Uterus (tissue), 2 donors: Measurements from ENCODE around the gene OR5AN1.

ENCODE experiments used
- CTCF ChIP-seq, 4 experiments: fragments of 200-600 bp in 2 of 4; fragments of 450-650 bp in 2 of 4; sonication (generic) in 2 of 4; IDR thresholded peaks; one replicate each; pipeline ENCODE4 v1.5.1; 2016 to 2019; ENCODE audit warnings: antibody characterized with exemption in 4 of 4, mild to moderate bottlenecking in 2 of 4, moderate library complexity in 1 of 4
- POLR2A ChIP-seq, 2 donors: fragments of 450-650 bp; IDR thresholded peaks; one replicate each; pipeline ENCODE4 v1.6.1; 2016; ENCODE audit warnings: antibody characterized with exemption in 2 of 2, mild to moderate bottlenecking in 1 of 2, moderate library complexity in 1 of 2

DNA sequence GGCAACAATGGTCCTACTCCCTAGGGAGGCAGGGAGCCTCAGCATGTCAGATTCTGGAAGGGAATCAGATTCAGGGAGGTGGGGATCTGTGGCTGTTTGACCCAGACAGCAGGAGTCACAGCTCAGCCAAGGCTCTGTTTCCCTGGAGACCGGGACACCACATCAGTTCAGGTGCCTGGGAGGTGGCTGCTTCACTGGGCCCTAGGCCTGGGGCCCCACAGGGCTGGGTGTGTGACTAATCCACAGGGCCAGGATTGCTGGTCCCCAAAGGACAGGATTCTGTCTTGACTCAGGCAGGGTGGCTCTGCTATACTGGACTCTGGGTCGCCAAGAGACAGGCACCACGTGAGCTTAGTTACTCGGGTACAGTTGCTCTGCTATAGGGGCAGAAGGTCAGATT lies 3.5 kb upstream of the OR5AN1 start:
- no peak for TF ChIP-seq CTCF (IDR thresholded peaks at IDR 0.05)
- no peak for TF ChIP-seq POLR2A (IDR thresholded peaks at IDR 0.05)
